HG03039 (cell line): ENCODE results near the gene GMPPB.

ENCODE experiments used
- ATAC-seq: cut with Tn5 transposase; IDR thresholded peaks from one replicate; pipeline ENCODE4 v1.9.1; 2021; ENCODE audit warnings: mild to moderate bottlenecking, moderate library complexity; ENCODE audit not compliant: unreplicated experiment

GMPPB gene

DNA sequence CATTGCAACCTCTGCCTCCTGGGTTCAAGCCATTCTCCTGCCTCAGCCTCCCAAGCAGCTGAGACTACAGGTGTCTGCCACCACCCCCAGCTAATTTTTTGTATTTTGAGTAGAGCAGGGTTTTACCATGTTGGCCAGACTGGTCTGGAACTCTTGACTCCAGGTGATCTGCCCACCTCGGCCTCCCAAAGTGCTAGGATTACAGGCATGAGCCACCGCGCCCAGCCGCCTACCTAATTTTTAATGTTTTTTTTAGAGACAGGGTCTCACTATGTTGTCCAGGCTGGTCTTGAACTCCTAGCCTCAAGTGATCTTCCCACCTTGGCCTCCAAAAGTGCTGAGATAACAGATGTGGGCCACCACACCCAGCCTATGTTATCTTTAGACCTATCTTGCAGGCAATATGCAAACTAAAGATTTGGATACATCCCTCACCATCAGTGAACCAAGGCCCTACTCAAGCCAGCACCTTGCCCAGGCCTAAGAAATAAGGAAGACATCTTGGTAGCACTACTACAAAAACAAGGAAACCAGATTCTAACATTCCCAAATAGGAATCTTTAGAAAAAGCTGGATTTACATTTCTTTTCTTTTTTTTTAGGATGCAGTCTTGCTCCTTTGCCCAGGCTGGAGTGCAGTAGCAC, 6.3 kb upstream of the GMPPB start:
- ATAC-seq: no peak

DNA sequence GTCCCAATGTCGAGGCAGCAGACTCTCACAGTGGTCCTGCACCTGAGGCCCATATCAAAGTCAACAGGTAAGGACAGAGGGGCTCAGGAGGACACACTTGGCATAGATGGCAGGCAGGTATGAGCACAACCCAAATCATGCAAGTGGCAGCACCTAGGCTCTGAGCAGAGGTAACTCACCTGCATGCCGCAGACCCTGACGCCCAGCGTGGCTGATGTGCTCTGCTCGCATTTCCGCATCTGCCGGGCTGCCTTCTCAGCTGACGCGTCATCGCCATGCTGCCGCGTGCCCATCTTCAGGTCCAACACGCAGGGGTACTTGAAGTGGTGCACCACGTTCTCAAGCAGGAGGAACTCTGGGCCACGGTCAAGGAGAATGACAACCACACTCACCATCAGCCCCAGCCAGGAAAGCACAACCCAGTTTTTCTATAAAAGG, 4.2 kb upstream of the GMPPB start:
- ATAC-seq: no peak

GRCh38 chr3:49727154-49727923, 3.6 kb upstream of the GMPPB start:
- no peak for ATAC-seq

- ATAC-seq: no peak
Observed at GRCh38 chr3:49725906-49726681, 2.3 kb upstream of the GMPPB start.

- ATAC-seq: no peak
Observed at GRCh38 chr3:49724586-49724985, 835 bp upstream of the GMPPB start.

- no peak for ATAC-seq
Observed at GRCh38 chr3:49723296-49723627, 489 bp downstream of the GMPPB start.

DNA sequence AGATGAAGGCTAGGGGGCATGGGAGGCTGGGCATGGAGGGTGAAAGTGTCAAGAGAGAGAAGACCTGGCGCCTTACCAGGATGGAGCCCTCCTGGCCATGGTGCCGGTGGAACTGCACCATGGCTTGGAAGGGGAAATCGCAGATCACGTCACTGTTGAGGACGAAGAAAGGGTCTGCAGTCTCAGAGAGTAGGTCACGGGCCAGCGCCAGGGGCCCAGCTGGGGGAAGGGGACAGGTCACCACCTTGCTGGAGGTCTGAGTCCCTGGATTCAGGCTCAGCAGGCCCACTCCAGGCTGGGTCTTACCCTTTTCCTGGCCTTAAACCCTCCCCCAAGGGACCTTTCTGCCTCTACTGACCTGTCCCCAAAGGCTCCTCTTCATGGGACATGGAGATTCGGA, 855 bp downstream of the GMPPB start:
- ATAC-seq: no peak

GRCh38 chr3:49721896-49722781, 1.6 kb downstream of the GMPPB start:
- no peak for ATAC-seq

- ATAC-seq: no peak
Observed at GRCh38 chr3:49721596-49721895, 2.2 kb downstream of the GMPPB start.

DNA sequence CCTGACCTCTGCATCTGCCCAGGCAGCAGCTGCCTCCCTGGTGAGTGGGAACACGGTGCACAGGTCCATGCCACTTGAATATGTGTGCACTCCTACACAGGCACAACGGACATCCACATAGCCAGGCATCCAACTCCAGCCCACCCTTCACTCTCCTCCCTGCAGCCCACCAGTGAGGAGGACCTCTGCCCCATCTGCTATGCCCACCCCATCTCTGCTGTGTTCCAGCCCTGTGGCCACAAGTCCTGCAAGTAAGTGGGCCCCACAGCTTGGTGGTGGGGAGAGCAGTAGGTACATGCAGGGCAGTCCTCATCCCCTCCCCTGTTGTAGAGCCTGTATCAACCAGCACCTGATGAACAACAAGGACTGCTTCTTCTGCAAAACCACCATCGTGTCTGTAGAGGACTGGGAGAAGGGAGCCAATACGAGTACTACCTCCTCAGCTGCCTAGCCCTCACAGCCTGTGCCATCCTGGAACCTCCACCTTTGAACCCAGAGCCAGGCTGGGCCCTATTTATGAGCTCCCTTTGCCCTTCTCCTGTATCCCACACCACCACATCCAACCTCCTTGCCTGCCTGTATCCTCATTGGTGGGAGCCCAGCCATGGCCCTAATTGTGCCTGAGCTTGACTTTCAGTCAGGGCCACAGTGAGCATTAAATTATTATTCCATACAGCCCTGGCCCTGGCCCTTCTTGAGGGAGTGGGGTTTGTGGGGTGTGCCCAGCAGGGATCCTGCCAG, 2.7 kb downstream of the GMPPB start:
- ATAC-seq: no peak

GRCh38 chr3:49719214-49719884, 4.4 kb downstream of the GMPPB start, which contains the start of gene AMIGO3:
Gene AMIGO3, minus strand, starts transcription at chr3:49719684. Its CDS starts 219 bp downstream, at chr3:49719465.
- ATAC-seq: peak; percentile 38

- no peak for ATAC-seq
Observed at GRCh38 chr3:49718858-49719213, 4.9 kb downstream of the GMPPB start.

- ATAC-seq: no peak
Observed at GRCh38 chr3:49717959-49718857, 5.5 kb downstream of the GMPPB start.

DNA sequence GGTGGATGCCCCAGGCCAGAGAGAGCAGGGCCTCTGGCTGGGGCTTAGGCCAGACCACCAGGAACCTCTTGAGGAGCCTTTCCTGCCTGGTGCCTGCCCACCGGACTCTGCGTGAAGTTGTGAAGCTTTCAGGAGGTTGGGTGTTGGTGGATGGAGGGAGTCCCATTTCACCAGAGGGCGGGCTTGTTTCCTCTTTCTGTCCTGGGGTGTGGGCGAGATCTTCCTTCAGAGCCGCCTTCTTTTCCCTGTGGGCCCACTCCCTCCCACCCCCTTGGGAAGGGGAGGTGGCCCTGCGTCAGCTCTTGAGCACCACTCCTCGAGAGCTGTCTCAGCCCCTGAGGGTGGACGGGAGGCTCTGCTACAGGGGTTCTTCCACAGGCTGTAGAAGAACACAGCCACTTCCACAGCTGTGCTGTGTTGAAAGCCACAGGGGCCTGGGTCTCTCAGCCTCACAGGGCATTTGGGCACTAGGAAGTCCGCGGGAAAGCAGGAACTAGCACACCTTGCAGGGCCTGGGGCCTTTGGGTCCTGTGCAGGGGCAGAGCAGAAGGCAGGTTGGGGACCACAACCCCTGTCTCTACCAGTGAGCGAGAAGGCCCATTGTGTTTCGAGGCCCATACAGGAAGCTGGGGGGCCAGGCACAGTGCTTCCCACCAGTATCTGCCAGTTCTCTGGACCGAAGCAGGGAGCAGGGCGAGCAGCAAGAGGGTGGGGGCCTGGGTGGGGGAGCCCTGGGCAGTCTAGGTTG, 6.4 kb downstream of the GMPPB start:
- ATAC-seq: no peak

DNA sequence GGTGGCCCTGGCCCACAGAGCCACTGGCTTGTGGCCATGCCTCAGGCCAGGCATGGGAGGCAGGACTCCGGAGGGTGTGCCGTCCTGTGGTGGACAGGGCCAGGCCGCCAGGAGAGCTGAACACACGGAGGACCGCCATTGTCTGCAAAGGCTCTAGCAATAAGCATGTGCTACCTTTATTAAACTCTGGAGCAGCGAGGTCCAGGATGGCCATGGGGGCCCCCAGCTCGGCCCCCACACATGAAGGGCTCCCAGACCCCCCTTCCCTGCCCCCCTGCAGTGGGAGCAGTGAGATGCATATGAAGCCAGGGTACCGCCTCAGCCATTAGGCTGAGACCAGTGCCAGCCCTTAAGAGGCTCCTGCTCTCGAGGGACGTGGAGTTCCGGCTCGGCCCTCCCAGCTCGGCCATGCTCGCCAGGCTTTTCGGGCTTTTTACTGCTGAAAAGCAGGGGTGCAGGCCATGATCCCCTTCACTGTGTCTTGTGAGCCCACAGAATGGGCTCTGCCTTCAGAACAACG, 7.0 kb downstream of the GMPPB start:
- no peak for ATAC-seq

DNA sequence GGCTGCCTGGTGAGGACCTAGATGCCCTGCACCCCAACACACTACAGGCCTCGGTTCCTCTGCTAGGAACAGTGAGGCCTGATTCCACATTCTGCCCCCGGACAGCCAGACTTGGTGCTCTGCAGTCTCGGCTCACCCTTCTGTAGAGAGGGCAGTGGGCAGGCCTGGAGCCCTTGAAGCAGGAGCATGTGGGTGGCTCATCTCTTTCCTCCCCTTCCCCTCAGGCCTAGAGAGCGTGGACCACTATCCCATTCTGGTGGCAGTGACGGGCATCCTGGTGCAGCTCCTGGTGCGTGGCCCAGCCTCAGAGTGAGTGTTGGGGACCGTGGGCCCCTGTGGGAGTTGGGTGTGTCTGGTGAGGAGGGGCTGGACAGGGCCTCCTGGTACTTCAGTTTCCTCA, 7.6 kb downstream of the GMPPB start:
- no peak for ATAC-seq

DNA sequence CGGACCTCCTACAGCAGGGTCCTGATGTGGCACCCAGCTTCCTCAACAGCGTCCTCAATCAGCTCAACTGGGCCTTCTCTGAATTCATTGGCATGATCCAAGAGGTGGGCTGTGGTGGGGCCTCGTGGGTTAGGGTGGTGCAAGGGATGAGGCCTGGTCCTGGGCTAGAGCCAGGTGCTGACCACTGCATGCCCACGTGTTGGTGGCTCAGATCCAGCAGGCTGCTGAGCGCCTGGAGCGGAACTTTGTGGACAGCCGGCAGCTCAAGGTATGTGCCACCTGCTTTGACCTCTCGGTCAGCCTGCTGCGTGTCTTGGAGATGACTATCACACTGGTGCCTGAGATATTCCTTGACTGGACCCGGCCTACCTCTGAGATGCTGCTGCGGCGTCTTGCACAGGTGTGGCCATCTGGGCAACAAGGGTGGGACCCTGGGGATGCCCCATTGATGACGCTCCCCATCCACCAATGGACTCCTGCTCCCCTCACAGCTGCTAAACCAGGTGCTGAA, 8.1 kb downstream of the GMPPB start:
- no peak for ATAC-seq
